K562 (cell line): Measurements from ENCODE around the gene CEP350. TPM values are rescaled to one million over a fixed set of nuclear protein-coding genes. Genes with fewer than 3 reads are reported as not detected.

Source experiments
- CAMTA2 ChIP-seq: fragments of 250-450 bp; sonication (Bioruptor Pico); conservative IDR thresholded peaks from 2 replicates; pipeline ENCODE4 v1.5.1; 2022
- CHD1 ChIP-seq: fragments of 200-600 bp; sonication (generic); IDR thresholded peaks from one replicate; pipeline ENCODE4 v1.6.1; 2012; ENCODE audit warnings: mild to moderate bottlenecking, moderate library complexity, low read length, inconsistent platforms
- FOXK1 ChIP-seq: sonication (generic); formaldehyde crosslinking; IDR thresholded peaks from 2 replicates; pipeline ENCODE4 v1.8.0; 2022; ENCODE audit warnings: missing genetic modification reagents, mild to moderate bottlenecking, borderline replicate concordance
- HNRNPUL1 ChIP-seq: fragments of 200-400 bp; formaldehyde crosslinking; IDR thresholded peaks from 2 replicates; pipeline ENCODE4 v1.6.1; 2017; ENCODE audit warnings: low read length
- NFYB ChIP-seq: IDR thresholded peaks from 2 replicates; pipeline ENCODE4 v1.6.1; 2011; ENCODE audit warnings: mild to moderate bottlenecking, moderate library complexity; ENCODE audit not compliant: insufficient read length; ENCODE audit errors: extremely low read depth
- POLR3A ChIP-seq: IDR thresholded peaks from 2 replicates; pipeline ENCODE4 v1.6.1; 2011; ENCODE audit warnings: borderline replicate concordance, mild to moderate bottlenecking, moderate library complexity; ENCODE audit not compliant: insufficient read length, insufficient read depth; ENCODE audit errors: extremely low read depth
- RHOXF2B ChIP-seq: fragments of 250-450 bp; sonication (Bioruptor Pico); conservative IDR thresholded peaks from 2 replicates; pipeline ENCODE4 v1.5.1; 2021
- STAT6 ChIP-seq: sonication (generic); formaldehyde crosslinking; IDR thresholded peaks from 2 replicates; pipeline ENCODE4 v1.8.1; 2023; ENCODE audit warnings: mild to moderate bottlenecking, missing genetic modification reagents
- TGIF2 ChIP-seq: sonication (generic); formaldehyde crosslinking; IDR thresholded peaks from 2 replicates; pipeline ENCODE4 v1.8.1; 2022; ENCODE audit warnings: mild to moderate bottlenecking, missing genetic modification reagents, moderate library complexity
- ZBTB17 ChIP-seq: fragments of 450-650 bp; formaldehyde crosslinking; IDR thresholded peaks from 2 replicates; pipeline ENCODE4 v1.4.0; 2020; ENCODE audit warnings: mild to moderate bottlenecking
- ZBTB43 ChIP-seq: sonication (generic); formaldehyde crosslinking; IDR thresholded peaks from 2 replicates; pipeline ENCODE4 v1.8.0; 2023; ENCODE audit warnings: mild to moderate bottlenecking, missing genetic modification reagents
- ZC3H8 ChIP-seq: fragments of 450-650 bp; IDR thresholded peaks from 2 replicates; pipeline ENCODE4 v1.6.1; 2017
- ZFP36 ChIP-seq: fragments of 150-350 bp; IDR thresholded peaks from 2 replicates; pipeline ENCODE4 v1.6.1; 2018; ENCODE audit warnings: low read length, low read depth; ENCODE audit not compliant: partially characterized antibody
- ZHX1 ChIP-seq: fragments of 150-350 bp; conservative IDR thresholded peaks from 2 replicates; pipeline ENCODE4 v1.6.1; 2014; ENCODE audit warnings: low read length
- ZKSCAN8 ChIP-seq: fragments of 200-800 bp; sonication (Bioruptor generic); IDR thresholded peaks from 2 replicates; pipeline ENCODE4 v1.6.1; 2016; ENCODE audit warnings: missing genetic modification characterization, missing compliant biosample characterization
- ZNF354B ChIP-seq: fragments of 250-450 bp; sonication (Bioruptor Pico); IDR thresholded peaks from 2 replicates; pipeline ENCODE4 v1.4.0; 2020
- ZNF384 ChIP-seq: IDR thresholded peaks from 2 replicates; pipeline ENCODE4 v1.6.1; 2012; ENCODE audit warnings: low read depth, low read length, improper control_type of control experiment
- polyA plus RNA-seq, 8 experiments: library from polyadenylated mRNA; depleted of rRNA in 4 of 8; stranded (reverse) in 5 of 8; unstranded in 3 of 8; fragments of >200 nt; fragmentation: Nextera tagmentation in 2 of 8; fragmentation: Illumina TruSeq in 1 of 8; extraction: Ambion mirVana in 2 of 8; extraction: Trizol in 1 of 8; gene quantifications; 2 replicates each; pipeline versions ENCODE4 v1.2.1 to v1.2.3, GENCODE V29; 2011 to 2014; ENCODE audit warnings: inconsistent platforms in 1 of 8, missing spikeins in 1 of 8
- total RNA-seq, 7 experiments: library from RNA; depleted of rRNA in 6 of 7; stranded (reverse); fragments of >200 nt in 6 of 7; fragmentation: Illumina TruSeq in 2 of 7; extraction: Trizol in 2 of 7; gene quantifications; 2 replicates each; pipeline versions ENCODE4 v1.2.1 to v1.2.3, GENCODE V29; 2011 to 2021; ENCODE audit warnings: low replicate concordance in 1 of 7

CEP350 gene
- total and polyA plus RNA-seq, 9 of the 15 experiments (the other 6 are each of a cell fraction or from before 2014, with no cell fraction given): 8.3 to 64.3 (median 28.0) TPM

DNA sequence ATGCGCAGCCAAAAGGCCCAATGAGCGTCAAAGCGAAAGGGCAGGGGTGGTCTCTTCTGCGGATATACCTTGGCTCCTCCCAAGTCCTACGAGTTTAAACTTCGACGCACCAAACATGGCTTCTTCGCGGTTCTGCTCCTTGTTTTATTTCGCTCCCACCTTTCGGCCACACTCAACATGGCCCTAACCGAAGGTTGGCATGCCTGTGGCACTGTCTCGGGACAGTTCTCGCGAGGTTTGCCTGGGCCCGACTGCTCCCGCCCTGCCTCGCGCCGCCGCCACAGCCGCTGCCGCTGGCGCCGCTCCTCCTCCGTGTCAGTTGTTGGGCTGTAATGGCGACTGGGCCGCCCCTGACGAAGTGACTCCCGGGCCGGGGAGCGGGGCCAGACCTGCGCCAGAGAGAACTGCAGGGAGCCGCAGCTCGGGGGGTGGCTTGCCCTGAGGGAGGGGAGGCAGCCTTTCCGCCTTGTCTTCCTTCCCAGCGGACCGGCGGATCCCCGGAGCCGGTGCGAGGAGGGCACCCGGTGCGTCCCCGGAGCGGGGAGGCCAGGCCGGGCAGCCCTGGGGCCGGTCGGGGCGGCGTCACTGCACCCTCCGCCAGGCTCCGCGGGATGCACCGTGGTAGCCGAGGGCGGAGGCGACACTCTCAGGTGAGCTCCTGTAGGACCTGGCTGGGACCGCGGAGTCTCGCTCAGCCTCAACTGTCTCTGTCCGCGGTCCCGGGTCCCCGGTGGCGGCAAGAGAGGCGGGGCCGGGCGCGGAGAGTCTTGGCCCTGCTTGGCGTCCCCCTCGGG, at the start of gene CEP350 (continued):
- peak; percentile 5; the same call in 1 of the 2 replicates for TF ChIP-seq ZBTB43 (CRISPR knock-in tag)
- TF ChIP-seq CHD1: peak; percentile 91
- TF ChIP-seq CAMTA2 (CRISPR knock-in tag): no peak
- TF ChIP-seq STAT6 (CRISPR knock-in tag): no peak
- no peak for TF ChIP-seq TGIF2 (CRISPR knock-in tag)
- TF ChIP-seq ZNF354B (CRISPR knock-in tag): no peak
- TF ChIP-seq RHOXF2B: no peak
- peak; percentile 54; the same call in 1 of the 2 replicates for TF ChIP-seq ZBTB17
- no peak for TF ChIP-seq ZFP36
- TF ChIP-seq ZHX1: peak; percentile 96
- TF ChIP-seq POLR3A: no peak
- TF ChIP-seq ZNF384: no peak
- TF ChIP-seq NFYB: peak; percentile 51
- TF ChIP-seq ZKSCAN8 (CRISPR knock-in tag): no peak
- no peak for TF ChIP-seq ZC3H8
- no peak for TF ChIP-seq HNRNPUL1
- 0 out of 2 replicates have a peak, but pooled peaks have one; percentile 18 for TF ChIP-seq FOXK1 (CRISPR knock-in tag)
